GM12865 (cell line): ENCODE data around the gene BBS9.

ENCODE experiments used
- DNase-seq: peaks from one replicate; pipeline ENCODE4 v3.0.0; 2010; ENCODE audit warnings: low read depth
- H3K4me3 ChIP-seq: 2 replicates; pipeline ENCODE4 v1.5.1; 2011; ENCODE audit warnings: mild to moderate bottlenecking, low read depth, low read length, control low read depth
- CTCF ChIP-seq: IDR thresholded peaks from 2 replicates; pipeline ENCODE4 v1.5.1; 2011; ENCODE audit warnings: low read length, control low read depth, low read depth, inconsistent platforms; ENCODE audit not compliant: insufficient read depth; ENCODE audit errors: missing control alignments

BBS9 gene

GRCh38 chr7:33145156-33145555 is 15.8 kb downstream of the BBS9 start:
- no peak overlapping the region for H3K4me3 ChIP-seq
- DNase-seq = no peak
- no peak for TF ChIP-seq CTCF

- H3K4me3 ChIP-seq = no peak overlapping the region
- no peak for TF ChIP-seq CTCF
- no peak for DNase-seq
These were observed 22.7 kb downstream of the BBS9 start for GRCh38 chr7:33152087-33152486.

- no peak for TF ChIP-seq CTCF
- no peak for DNase-seq
- no peak overlapping the region for H3K4me3 ChIP-seq
These were observed 26.4 kb downstream of the BBS9 start for GRCh38 chr7:33155811-33156210.

- TF ChIP-seq CTCF = no peak
These were observed 27.1 kb downstream of the BBS9 start for GRCh38 chr7:33156441-33156840.

GRCh38 chr7:33157311-33157710 is 27.9 kb downstream of the BBS9 start:
- H3K4me3 ChIP-seq = no peak overlapping the region
- no peak for TF ChIP-seq CTCF
- DNase-seq = no peak

More at GRCh38 chr7:33156441-33156840, 27.1 kb downstream of the BBS9 start:
- no peak overlapping the region for H3K4me3 ChIP-seq
- DNase-seq = no peak

GRCh38 chr7:33157781-33158180 is 28.4 kb downstream of the BBS9 start:
- no peak for DNase-seq
- no peak overlapping the region for H3K4me3 ChIP-seq
- TF ChIP-seq CTCF = no peak

- no peak for TF ChIP-seq CTCF
- no peak overlapping the region for H3K4me3 ChIP-seq
- no peak for DNase-seq
These were observed 48.5 kb downstream of the BBS9 start for GRCh38 chr7:33177876-33178275.
